Endothelial cell (in vitro differentiated cells): Measurements from ENCODE around the gene PNKD. TPM values are rescaled to one million over a fixed set of nuclear protein-coding genes. Genes with fewer than 3 reads are reported as not detected.

Source experiments
- DNase-seq: peaks from one replicate; pipeline ENCODE4 v3.0.0; 2021; ENCODE audit warnings: low spot score
- H3K27ac Mint-ChIP-seq: one replicate; pipeline ENCODE4 v1.8.0; 2021; ENCODE audit warnings: mixed read lengths, inconsistent platforms; ENCODE audit not compliant: unreplicated experiment
- H3K27me3 Mint-ChIP-seq: one replicate; pipeline ENCODE4 v1.8.0; 2021; ENCODE audit warnings: mild to moderate bottlenecking, moderate library complexity, mixed read lengths, inconsistent platforms; ENCODE audit not compliant: unreplicated experiment
- H3K36me3 Mint-ChIP-seq: one replicate; pipeline ENCODE4 v1.8.0; 2021; ENCODE audit warnings: mild to moderate bottlenecking, low read depth, mixed read lengths, inconsistent platforms; ENCODE audit not compliant: unreplicated experiment
- H3K4me1 Mint-ChIP-seq: one replicate; pipeline ENCODE4 v1.8.0; 2021; ENCODE audit warnings: mild to moderate bottlenecking, mixed read lengths, inconsistent platforms; ENCODE audit not compliant: unreplicated experiment
- H3K4me3 Mint-ChIP-seq: one replicate; pipeline ENCODE4 v1.8.0; 2021; ENCODE audit warnings: mild to moderate bottlenecking, mixed read lengths, inconsistent platforms; ENCODE audit not compliant: unreplicated experiment
- H3K9me3 Mint-ChIP-seq: one replicate; pipeline ENCODE4 v1.8.0; 2021; ENCODE audit warnings: mixed read lengths, inconsistent platforms; ENCODE audit not compliant: unreplicated experiment
- total RNA-seq: library from RNA; stranded (reverse); fragmentation: NEBNext Ultra II Directional; extraction: Animal tissue kit (Norgen Biotek cat#: 25700); gene quantifications from one replicate; pipeline ENCODE4 v1.2.1, GENCODE V29; 2021; ENCODE audit not compliant: unreplicated experiment
- TF ChIP-seq, protein P1 (sequence below): fragments of 200-600 bp; sonication (generic); IDR thresholded peaks from one replicate; pipeline ENCODE4 v1.5.0; 2021; ENCODE audit warnings: antibody characterized with exemption; ENCODE audit not compliant: unreplicated experiment

Gene PNKD
- total RNA-seq, 1 donor from 2014 or later, result 31.7 TPM

DNA sequence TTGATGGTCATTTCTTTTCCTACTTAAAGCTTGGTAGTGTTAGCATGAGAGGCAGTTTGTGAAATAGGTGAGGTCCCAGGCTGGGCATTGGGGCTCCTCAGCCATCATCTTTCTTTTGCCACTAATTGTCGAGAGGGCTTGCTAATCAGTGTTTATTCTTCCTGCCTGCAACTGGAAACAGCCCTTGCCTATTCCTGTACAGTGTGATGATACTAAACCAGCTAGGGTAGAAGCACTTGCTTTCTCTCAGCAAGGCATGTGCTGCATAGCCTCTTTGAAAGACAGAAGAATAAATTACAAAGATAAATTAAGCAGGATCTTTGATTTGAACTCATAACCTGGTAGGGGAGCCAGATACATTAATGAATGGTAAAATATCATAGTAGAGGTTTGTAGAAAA is 26.1 kb upstream of the PNKD start:
- H3K27ac Mint-ChIP-seq, result no peak overlapping the region
- DNase-seq, result no peak
- H3K4me1 Mint-ChIP-seq, result no peaks in the 10 kb centered on the region
- H3K9me3 Mint-ChIP-seq, result no peaks in the 10 kb centered on the region
- H3K4me3 Mint-ChIP-seq, result peak overlapping the region; percentile 16
- TF ChIP-seq, protein P1, sequence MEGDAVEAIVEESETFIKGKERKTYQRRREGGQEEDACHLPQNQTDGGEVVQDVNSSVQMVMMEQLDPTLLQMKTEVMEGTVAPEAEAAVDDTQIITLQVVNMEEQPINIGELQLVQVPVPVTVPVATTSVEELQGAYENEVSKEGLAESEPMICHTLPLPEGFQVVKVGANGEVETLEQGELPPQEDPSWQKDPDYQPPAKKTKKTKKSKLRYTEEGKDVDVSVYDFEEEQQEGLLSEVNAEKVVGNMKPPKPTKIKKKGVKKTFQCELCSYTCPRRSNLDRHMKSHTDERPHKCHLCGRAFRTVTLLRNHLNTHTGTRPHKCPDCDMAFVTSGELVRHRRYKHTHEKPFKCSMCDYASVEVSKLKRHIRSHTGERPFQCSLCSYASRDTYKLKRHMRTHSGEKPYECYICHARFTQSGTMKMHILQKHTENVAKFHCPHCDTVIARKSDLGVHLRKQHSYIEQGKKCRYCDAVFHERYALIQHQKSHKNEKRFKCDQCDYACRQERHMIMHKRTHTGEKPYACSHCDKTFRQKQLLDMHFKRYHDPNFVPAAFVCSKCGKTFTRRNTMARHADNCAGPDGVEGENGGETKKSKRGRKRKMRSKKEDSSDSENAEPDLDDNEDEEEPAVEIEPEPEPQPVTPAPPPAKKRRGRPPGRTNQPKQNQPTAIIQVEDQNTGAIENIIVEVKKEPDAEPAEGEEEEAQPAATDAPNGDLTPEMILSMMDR, result no peak
- H3K27me3 Mint-ChIP-seq, result peaks cover under 1% of the 10 kb centered on the region
- peaks cover 45% of the 10 kb centered on the region for H3K36me3 Mint-ChIP-seq

- Mint-ChIP-seq H3K36me3 (peaks cover 47% of the 10 kb centered on the region), H3K4me1 (no peaks in the 10 kb centered on the region), H3K27ac (no peak overlapping the region), H3K9me3 (no peaks in the 10 kb centered on the region), H3K4me3 (peak overlapping the region; percentile 16), H3K27me3 (peaks cover 3% of the 10 kb centered on the region)
- DNase-seq, result no peak
- TF ChIP-seq, protein P1, result no peak
Measured at GRCh38 chr2:218244665-218245064, 25.7 kb upstream of the PNKD start.

DNA sequence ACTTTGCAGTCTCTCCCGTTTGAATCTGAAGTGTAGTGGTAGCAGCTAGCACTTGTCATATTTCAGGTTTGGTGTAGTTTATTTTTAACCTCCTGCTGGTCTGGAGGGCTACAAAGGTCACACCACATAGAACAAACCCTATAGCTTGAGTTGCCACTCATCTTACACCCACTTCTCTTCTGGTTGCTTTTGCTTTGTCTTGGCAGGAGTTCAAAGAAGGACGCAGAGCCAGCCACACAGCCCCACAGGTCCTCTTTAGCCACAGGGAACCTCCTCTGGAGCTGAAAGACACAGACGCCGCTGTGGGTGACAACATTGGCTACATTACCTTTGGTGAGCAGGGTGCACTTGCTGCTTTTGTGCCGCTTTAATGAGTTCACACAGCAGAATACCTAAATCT is 25.1 kb upstream of the PNKD start:
- no peak for DNase-seq
- TF ChIP-seq, protein P1, result no peak
- no peak overlapping the region for H3K27ac Mint-ChIP-seq
- H3K4me1 Mint-ChIP-seq, result no peaks in the 10 kb centered on the region
- H3K4me3 Mint-ChIP-seq, result no peak overlapping the region
- H3K27me3 Mint-ChIP-seq, result peaks cover 3% of the 10 kb centered on the region
- H3K9me3 Mint-ChIP-seq, result no peaks in the 10 kb centered on the region
- H3K36me3 Mint-ChIP-seq, result peaks cover 52% of the 10 kb centered on the region

- H3K27me3 Mint-ChIP-seq, result peaks cover 7% of the 10 kb centered on the region
- no peaks in the 10 kb centered on the region for H3K4me1 Mint-ChIP-seq
- H3K27ac Mint-ChIP-seq, result no peak overlapping the region
- TF ChIP-seq, protein P1, result no peak
- H3K36me3 Mint-ChIP-seq, result peaks cover 67% of the 10 kb centered on the region
- H3K4me3 Mint-ChIP-seq, result peak overlapping the region; percentile 60
- H3K9me3 Mint-ChIP-seq, result no peaks in the 10 kb centered on the region
- no peak for DNase-seq
Measured at GRCh38 chr2:218249691-218250090, 20.6 kb upstream of the PNKD start.

DNA sequence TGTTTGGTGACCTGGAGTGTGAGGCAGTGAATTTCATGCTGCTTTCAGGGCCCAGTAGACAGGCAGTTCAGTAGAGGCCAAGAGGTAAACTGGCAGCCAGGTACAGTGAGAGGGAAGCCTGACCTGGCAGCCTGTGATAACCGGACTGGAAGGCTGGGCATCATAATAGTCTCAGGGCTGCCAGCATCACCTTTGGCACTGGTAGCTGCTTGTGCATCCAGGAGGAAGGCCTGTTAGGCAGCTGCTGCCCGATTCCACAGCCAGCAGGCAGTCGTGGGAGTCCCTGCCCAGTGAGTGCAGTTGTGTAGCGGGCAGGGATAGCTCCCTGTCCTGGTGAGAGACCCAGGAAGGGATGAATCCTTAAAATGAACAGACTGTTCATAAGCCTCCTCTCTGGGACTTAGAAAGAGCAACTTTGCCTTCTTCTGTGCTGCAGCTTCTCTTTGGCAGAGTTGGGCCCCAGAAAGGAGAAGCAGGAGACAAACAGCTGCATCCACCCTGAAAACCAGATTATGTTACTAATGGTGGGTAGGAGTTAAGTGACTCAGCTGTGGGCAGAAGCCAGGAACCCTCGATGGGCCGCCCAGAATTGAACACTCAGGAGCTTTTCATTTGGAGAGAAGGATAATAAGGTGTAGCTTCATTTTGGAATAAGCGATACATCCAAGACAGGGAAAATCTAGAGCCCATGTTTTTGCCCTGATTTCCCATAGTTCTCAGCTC is 17.6 kb upstream of the PNKD start:
- Mint-ChIP-seq H3K4me1 (peaks cover 12% of the 10 kb centered on the region), H3K9me3 (no peaks in the 10 kb centered on the region), H3K4me3 (no peak overlapping the region), H3K27ac (no peak overlapping the region), H3K36me3 (peaks cover 64% of the 10 kb centered on the region), H3K27me3 (peaks cover 10% of the 10 kb centered on the region)
- DNase-seq, result no peak
- TF ChIP-seq, protein P1, result no peak
